ENCODE data around the gene KLHL22.

DNA sequence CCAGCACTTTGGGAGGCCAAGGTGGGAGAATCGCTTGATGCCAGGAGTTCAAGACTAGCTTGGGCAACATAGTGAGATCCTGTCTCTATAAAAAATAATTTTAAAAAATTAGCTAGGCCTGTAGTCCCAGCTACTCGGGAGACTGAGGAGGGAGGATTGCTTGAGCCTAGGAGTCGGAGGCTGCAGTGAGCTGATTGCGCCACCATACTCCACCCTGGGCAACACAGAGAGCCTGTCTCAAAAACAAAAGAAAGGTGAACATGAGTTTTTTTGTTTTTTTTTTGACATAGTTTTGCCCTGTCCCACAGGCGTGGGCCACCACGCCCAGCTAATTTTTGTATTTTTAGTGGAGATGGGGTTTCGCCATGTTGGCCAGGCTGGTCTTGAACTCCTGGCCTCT is 29.5 kb upstream of the KLHL22 start:
- TF ChIP-seq CTCF (conservative IDR thresholded peaks at IDR 0.05; ENCODE audit: low read length) (no peak), EZH2phosphoT487 (IDR thresholded peaks at IDR 0.05; ENCODE audit: borderline replicate concordance) (no peak)

Measured in Loucy (cell line).